SK-N-SH treated with all-trans-retinoic acid at 6 μM for 48 hours (cell line): Measurements from ENCODE around the gene RIN3.

Experiments used
- ATAC-seq: fragments of 200-7000 bp; cut with Tn5 transposase; 3 replicates; pipeline ENCODE4 v1.9.1; 2020; ENCODE audit warnings: mild to moderate bottlenecking, moderate library complexity
- ARNTL ChIP-seq: fragments of 450-650 bp; formaldehyde crosslinking; IDR thresholded peaks from 2 replicates; pipeline ENCODE4 v1.5.0; 2020; ENCODE audit warnings: low read depth, mild to moderate bottlenecking, moderate library complexity, borderline replicate concordance
- CSDC2 ChIP-seq: fragments of 250-450 bp; sonication (Bioruptor Pico); IDR thresholded peaks from 2 replicates; pipeline ENCODE4 v1.5.0; 2020; ENCODE audit warnings: mild to moderate bottlenecking, moderate library complexity
- ISL1 ChIP-seq: fragments of 250-450 bp; sonication (Bioruptor Pico); IDR thresholded peaks from 2 replicates; pipeline ENCODE4 v2.1.2; 2022; ENCODE audit warnings: mild to moderate bottlenecking, moderate library complexity
- OSR1 ChIP-seq: fragments of 250-450 bp; sonication (Bioruptor Pico); IDR thresholded peaks from 2 replicates; pipeline ENCODE4 v1.8.0; 2022; ENCODE audit warnings: moderate library complexity, mild to moderate bottlenecking, inconsistent platforms
- PPARA ChIP-seq: fragments of 250-450 bp; sonication (Bioruptor Pico); IDR thresholded peaks from 2 replicates; pipeline ENCODE4 v1.5.0; 2020; ENCODE audit warnings: mild to moderate bottlenecking, borderline replicate concordance
- SNAI2 ChIP-seq: fragments of 250-450 bp; sonication (Bioruptor Pico); IDR thresholded peaks from 2 replicates; pipeline ENCODE4 v1.5.0; 2020; ENCODE audit warnings: mild to moderate bottlenecking, moderate library complexity
- TCF4 ChIP-seq: fragments of 250-450 bp; sonication (Bioruptor Pico); IDR thresholded peaks from 2 replicates; pipeline ENCODE4 v1.8.0; 2021; ENCODE audit warnings: mild to moderate bottlenecking, moderate library complexity, borderline replicate concordance
- ZC3H10 ChIP-seq: fragments of 250-450 bp; sonication (Bioruptor Pico); IDR thresholded peaks from 2 replicates; pipeline ENCODE4 v1.5.1; 2021; ENCODE audit warnings: mild to moderate bottlenecking, moderate library complexity
- ZFP3 ChIP-seq: fragments of 250-450 bp; sonication (Bioruptor Pico); IDR thresholded peaks from 2 replicates; pipeline ENCODE4 v1.5.0; 2020; ENCODE audit warnings: mild to moderate bottlenecking, moderate library complexity
- ZFP30 ChIP-seq: fragments of 450-650 bp; formaldehyde crosslinking; IDR thresholded peaks from 2 replicates; pipeline ENCODE4 v1.5.0; 2022; ENCODE audit warnings: mild to moderate bottlenecking, moderate library complexity
- ZNF565 ChIP-seq: fragments of 450-650 bp; formaldehyde crosslinking; conservative IDR thresholded peaks from 2 replicates; pipeline ENCODE4 v1.5.0; 2020; ENCODE audit warnings: low read depth, mild to moderate bottlenecking, moderate library complexity
- ZNF8 ChIP-seq: fragments of 450-650 bp; formaldehyde crosslinking; IDR thresholded peaks from 2 replicates; pipeline ENCODE4 v1.5.0; 2020; ENCODE audit warnings: mild to moderate bottlenecking, moderate library complexity
- TF ChIP-seq, protein P1 (sequence below): fragments of 250-450 bp; sonication (Bioruptor Pico); IDR thresholded peaks from 2 replicates; pipeline ENCODE4 v1.8.0; 2020; ENCODE audit warnings: mild to moderate bottlenecking, moderate library complexity, borderline replicate concordance
- TF ChIP-seq, protein P2 (sequence below): fragments of 250-450 bp; sonication (Bioruptor Pico); IDR thresholded peaks from 2 replicates; pipeline ENCODE4 v1.5.1; 2021; ENCODE audit warnings: mild to moderate bottlenecking, moderate library complexity
- TF ChIP-seq, protein P3 (sequence below): fragments of 250-450 bp; sonication (Bioruptor Pico); IDR thresholded peaks from 2 replicates; pipeline ENCODE4 v1.8.0; 2021; ENCODE audit warnings: low read depth, mild to moderate bottlenecking, moderate library complexity, borderline replicate concordance
- TF ChIP-seq, protein P4 (sequence below): fragments of 250-450 bp; sonication (Bioruptor Pico); IDR thresholded peaks from 2 replicates; pipeline ENCODE4 v1.5.0; 2020; ENCODE audit warnings: mild to moderate bottlenecking, moderate library complexity
- TF ChIP-seq, protein P5 (sequence below): fragments of 250-450 bp; sonication (Bioruptor Pico); IDR thresholded peaks from 2 replicates; pipeline ENCODE4 v1.5.1; 2020; ENCODE audit warnings: low read depth, mild to moderate bottlenecking, moderate library complexity

Gene RIN3

DNA sequence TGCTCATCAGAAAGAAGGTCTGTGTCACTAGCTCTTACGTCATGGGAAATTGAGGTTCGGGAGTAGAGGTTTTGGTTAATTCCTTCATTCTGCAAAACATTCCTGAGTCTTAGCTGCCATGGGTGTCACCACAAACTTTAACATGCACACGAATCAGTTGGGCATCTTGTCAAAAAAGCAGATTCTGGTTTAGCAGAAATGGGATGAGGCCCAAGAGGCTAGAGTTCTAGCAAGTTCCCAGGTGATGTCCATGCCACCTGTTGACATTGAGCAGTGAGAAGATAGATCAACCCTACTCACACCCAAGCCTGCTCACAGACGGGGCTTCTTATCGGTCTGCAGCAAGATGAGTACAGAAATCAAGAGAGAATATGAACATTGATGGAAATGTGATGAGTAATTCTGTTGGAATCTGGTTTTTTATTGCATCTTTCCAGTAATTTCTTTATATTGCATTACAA, 11.7 kb upstream of the RIN3 start:
- peak; percentile 14; the same call in 2 of the 3 replicates for ATAC-seq
- TF ChIP-seq, protein P1, sequence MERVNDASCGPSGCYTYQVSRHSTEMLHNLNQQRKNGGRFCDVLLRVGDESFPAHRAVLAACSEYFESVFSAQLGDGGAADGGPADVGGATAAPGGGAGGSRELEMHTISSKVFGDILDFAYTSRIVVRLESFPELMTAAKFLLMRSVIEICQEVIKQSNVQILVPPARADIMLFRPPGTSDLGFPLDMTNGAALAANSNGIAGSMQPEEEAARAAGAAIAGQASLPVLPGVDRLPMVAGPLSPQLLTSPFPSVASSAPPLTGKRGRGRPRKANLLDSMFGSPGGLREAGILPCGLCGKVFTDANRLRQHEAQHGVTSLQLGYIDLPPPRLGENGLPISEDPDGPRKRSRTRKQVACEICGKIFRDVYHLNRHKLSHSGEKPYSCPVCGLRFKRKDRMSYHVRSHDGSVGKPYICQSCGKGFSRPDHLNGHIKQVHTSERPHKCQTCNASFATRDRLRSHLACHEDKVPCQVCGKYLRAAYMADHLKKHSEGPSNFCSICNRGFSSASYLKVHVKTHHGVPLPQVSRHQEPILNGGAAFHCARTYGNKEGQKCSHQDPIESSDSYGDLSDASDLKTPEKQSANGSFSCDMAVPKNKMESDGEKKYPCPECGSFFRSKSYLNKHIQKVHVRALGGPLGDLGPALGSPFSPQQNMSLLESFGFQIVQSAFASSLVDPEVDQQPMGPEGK (CRISPR knock-in tag) = no peak
- no peak for TF ChIP-seq PPARA
- TF ChIP-seq CSDC2 (CRISPR knock-in tag) = no peak
- TF ChIP-seq ZFP3 (CRISPR knock-in tag) = no peak
- TF ChIP-seq, protein P2, sequence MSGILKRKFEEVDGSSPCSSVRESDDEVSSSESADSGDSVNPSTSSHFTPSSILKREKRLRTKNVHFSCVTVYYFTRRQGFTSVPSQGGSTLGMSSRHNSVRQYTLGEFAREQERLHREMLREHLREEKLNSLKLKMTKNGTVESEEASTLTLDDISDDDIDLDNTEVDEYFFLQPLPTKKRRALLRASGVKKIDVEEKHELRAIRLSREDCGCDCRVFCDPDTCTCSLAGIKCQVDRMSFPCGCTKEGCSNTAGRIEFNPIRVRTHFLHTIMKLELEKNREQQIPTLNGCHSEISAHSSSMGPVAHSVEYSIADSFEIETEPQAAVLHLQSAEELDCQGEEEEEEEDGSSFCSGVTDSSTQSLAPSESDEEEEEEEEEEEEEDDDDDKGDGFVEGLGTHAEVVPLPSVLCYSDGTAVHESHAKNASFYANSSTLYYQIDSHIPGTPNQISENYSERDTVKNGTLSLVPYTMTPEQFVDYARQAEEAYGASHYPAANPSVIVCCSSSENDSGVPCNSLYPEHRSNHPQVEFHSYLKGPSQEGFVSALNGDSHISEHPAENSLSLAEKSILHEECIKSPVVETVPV (CRISPR knock-in tag) = no peak
- TF ChIP-seq ZFP30 (CRISPR knock-in tag) = no peak
- TF ChIP-seq, protein P3, sequence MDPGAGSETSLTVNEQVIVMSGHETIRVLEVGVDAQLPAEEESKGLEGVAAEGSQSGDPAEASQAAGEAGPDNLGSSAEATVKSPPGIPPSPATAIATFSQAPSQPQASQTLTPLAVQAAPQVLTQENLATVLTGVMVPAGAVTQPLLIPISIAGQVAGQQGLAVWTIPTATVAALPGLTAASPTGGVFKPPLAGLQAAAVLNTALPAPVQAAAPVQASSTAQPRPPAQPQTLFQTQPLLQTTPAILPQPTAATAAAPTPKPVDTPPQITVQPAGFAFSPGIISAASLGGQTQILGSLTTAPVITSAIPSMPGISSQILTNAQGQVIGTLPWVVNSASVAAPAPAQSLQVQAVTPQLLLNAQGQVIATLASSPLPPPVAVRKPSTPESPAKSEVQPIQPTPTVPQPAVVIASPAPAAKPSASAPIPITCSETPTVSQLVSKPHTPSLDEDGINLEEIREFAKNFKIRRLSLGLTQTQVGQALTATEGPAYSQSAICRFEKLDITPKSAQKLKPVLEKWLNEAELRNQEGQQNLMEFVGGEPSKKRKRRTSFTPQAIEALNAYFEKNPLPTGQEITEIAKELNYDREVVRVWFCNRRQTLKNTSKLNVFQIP (CRISPR knock-in tag) = no peak
- no peak for TF ChIP-seq ZNF565 (CRISPR knock-in tag)
- TF ChIP-seq ZC3H10 = no peak
- TF ChIP-seq ARNTL (CRISPR knock-in tag) = no peak

DNA sequence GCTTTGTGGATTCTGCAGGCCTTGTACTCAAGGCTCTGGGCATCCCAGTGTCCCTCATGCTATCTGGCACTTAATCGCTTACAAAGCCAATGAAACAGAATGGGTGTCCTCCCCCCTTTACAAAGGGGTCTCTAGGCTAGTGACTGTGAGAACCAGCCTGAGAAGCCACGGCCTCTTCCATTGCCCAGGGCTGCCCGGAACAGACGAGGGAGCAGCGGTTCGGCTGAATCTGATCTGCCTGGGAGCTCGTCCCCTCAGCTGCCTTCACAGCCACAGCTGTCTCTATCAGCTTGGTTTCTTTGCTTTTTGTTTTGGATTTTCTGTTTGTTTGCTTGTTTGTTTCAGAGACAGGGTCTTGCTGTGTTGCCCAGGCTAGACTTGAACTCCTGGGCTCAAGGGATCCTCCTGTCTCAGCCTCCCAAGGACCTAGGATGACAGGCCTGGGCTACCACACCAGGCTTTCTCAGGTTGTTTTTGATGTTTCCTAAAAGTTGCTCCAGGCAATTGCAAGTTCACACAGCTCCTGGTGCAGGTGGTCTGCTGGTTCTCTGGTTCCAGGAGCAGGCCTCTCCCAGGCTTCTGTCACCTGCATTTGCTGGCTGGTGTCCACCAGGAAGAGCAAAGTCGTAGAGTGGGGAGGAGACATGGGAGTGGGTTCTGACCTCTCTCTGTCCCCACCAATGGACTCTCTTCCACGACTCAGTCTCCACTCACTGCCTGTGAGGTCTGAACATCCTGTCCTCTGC, 10.9 kb upstream of the RIN3 start:
- TF ChIP-seq TCF4 (CRISPR knock-in tag) (no peak), ZFP30 (CRISPR knock-in tag) (no peak), SNAI2 (CRISPR knock-in tag) (no peak), ZNF8 (CRISPR knock-in tag) (no peak), ZNF565 (CRISPR knock-in tag) (no peak), ISL1 (CRISPR knock-in tag) (no peak), PPARA (no peak), OSR1 (no peak)
- TF ChIP-seq, protein P2 (CRISPR knock-in tag) = no peak
- TF ChIP-seq, protein P1 (CRISPR knock-in tag) = no peak
- TF ChIP-seq, protein P3 (CRISPR knock-in tag) = no peak
- TF ChIP-seq, protein P4, sequence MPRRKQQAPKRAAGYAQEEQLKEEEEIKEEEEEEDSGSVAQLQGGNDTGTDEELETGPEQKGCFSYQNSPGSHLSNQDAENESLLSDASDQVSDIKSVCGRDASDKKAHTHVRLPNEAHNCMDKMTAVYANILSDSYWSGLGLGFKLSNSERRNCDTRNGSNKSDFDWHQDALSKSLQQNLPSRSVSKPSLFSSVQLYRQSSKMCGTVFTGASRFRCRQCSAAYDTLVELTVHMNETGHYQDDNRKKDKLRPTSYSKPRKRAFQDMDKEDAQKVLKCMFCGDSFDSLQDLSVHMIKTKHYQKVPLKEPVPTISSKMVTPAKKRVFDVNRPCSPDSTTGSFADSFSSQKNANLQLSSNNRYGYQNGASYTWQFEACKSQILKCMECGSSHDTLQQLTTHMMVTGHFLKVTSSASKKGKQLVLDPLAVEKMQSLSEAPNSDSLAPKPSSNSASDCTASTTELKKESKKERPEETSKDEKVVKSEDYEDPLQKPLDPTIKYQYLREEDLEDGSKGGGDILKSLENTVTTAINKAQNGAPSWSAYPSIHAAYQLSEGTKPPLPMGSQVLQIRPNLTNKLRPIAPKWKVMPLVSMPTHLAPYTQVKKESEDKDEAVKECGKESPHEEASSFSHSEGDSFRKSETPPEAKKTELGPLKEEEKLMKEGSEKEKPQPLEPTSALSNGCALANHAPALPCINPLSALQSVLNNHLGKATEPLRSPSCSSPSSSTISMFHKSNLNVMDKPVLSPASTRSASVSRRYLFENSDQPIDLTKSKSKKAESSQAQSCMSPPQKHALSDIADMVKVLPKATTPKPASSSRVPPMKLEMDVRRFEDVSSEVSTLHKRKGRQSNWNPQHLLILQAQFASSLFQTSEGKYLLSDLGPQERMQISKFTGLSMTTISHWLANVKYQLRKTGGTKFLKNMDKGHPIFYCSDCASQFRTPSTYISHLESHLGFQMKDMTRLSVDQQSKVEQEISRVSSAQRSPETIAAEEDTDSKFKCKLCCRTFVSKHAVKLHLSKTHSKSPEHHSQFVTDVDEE (CRISPR knock-in tag) = no peak
- TF ChIP-seq, protein P5, sequence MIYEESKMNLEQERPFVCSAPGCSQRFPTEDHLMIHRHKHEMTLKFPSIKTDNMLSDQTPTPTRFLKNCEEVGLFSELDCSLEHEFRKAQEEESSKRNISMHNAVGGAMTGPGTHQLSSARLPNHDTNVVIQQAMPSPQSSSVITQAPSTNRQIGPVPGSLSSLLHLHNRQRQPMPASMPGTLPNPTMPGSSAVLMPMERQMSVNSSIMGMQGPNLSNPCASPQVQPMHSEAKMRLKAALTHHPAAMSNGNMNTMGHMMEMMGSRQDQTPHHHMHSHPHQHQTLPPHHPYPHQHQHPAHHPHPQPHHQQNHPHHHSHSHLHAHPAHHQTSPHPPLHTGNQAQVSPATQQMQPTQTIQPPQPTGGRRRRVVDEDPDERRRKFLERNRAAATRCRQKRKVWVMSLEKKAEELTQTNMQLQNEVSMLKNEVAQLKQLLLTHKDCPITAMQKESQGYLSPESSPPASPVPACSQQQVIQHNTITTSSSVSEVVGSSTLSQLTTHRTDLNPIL (CRISPR knock-in tag) = no peak
- peak; percentile 5; the same call in 1 of the 3 replicates for ATAC-seq
